Posterior cingulate gyrus (tissue), 11 donors: ENCODE data around the gene RASGRF2.

Source experiments
- DNase-seq, 10 donors: peaks; one replicate each; pipeline versions ENCODE4 v3.0.0 to v3.0.0-alpha.2; 2020 to 2021; ENCODE audit warnings: mixed read lengths in 3 of 10
- intact Hi-C: fragments of 100-400 bp; cut with DNase I; formaldehyde crosslinking; loops from one replicate; pipeline ENCODE4 v1.15.1; 2023

The RASGRF2 gene

DNA sequence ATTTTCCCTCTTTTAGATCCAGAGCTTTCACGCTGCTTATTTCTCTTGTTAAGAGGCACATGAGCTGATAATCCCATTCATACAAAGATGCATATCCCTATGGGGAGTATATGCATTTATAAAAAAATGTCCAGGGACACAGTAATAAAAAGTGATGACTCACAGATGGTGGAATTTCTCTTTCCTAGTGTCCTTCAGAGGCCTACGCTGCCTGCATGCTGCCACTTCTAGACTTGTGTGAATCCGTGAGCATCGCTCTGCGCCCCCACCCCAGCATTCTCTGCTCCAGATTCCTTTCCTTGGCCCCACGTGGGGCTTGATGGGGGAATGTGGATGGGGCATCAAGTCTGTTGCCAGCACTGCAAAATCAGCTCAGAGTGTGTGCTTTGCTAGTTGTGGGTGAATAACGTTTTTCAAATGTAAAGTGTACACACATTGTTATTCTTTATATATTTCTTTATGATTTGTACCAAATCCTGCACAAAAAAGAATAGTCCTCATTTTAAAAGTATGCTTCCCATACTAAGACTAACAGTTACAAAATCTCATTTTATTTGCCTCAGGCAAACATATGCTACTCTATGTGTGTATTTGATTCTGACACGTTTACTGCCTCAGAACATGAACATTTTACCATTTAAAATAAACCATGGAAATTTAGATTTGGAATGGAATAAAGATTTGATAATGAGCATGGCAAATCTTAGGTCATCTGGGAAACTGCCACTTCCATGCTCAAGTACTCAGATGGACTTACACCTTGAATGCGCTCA, 22.4 kb upstream of the RASGRF2 start:
- intact Hi-C loops = no loop called here
- DNase-seq = no peak

DNA sequence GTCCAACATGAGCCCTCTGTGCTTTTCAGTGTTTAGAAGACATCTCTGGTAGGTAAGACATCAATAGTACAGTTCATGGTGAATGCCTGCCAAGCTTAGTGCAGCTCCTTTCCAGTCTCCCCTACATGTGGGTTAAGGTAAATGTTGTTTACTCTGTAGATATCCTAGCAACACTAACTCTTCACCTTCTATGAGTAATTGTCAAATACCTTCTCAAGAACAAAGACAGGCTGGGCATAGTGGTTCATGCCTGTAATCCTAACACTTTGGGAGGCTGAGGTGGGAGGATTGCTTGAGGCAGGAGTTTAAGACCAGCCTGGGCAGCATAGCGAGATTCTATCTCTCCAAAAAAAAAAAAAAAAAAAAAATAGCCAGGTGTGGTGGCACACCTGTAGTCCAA, 18.7 kb upstream of the RASGRF2 start:
- intact Hi-C loops = no loop called here
- DNase-seq = no peak

DNA sequence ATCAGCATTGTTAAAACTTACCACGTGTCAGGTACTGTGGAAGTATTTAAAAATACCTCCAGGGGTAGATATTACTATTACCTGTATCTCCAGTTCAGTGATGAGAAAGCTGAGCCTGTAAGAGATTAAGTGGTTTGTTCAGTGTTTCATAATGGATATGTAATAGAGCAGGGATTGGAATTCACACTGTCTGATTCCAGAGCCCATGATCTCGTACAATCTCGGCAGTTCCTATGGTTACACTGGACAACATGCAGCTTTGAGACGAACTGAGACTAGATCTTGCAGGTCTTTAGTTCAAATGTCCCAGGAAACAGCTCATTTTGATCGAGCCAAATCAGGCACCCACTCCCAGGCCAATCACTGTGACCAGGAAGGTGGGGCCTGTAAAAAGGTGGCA, 8.8 kb upstream of the RASGRF2 start:
- intact Hi-C loops = no loop called here
- DNase-seq = no peak

DNA sequence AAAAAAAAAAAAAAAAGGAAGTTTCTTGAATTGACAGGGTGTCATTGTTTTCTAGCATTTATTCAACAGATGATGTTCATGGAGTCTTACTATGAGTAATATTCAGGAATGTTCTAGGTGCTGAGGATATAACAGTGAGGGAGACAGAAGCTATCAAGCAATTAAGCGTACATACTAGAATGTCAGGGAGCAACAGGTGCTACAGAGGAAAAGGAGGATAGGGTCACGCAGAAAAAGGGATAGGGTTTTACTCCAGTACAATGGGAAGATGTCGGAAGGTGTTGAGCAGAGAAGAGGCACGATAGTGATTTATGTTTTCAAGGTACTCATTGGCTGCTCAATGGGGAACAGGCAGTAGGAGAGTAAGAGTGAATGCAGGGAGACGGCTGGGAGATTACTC, 6.6 kb upstream of the RASGRF2 start:
- intact Hi-C loops = no loop called here
- no peak for DNase-seq

DNA sequence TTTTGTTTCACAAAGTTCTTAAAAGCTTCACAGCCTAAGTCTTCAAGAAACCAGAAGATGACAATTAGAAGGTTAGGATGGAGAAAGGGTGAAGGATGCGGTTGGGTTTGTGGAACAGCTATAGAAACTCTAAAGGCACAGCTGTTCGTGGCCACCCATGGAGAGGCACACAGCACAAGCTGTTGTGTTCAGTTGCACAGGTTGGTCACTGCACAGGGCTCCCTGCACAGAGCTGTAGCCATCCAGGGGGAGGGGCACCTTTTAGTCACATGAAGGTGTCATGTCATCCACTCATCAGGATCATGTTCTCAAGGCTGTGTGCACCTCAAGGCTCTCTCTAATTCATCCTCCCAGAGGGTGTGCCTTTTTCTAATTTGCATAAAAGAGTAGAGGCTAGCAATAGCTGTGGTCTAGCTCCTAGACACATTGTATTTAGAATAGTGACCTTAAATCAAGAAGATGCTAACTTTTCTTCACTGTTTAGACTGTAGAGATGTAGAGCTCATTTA, 5.0 kb upstream of the RASGRF2 start:
- DNase-seq = no peak
- intact Hi-C loops = no loop called here

DNA sequence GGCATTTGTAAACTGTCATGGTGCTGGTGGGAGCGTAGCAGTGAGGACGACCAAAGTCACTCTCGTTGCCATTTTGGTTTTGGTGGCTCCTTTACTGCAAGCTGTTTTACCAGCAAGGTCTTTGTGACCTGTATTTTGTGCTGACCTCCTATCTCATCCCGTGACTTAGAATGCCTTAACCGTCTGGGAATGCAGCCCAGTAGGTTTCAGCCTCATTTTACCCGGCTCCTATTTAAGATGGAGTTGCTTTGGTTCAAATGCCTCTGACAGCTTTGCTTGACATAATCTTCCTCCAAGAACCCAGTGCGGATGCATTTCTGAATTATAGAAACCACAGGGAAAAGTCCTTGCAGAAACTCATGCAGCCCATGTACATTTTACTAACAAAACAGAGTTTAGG, 3.9 kb upstream of the RASGRF2 start:
- intact Hi-C loops = no loop called here
- no peak for DNase-seq

DNA sequence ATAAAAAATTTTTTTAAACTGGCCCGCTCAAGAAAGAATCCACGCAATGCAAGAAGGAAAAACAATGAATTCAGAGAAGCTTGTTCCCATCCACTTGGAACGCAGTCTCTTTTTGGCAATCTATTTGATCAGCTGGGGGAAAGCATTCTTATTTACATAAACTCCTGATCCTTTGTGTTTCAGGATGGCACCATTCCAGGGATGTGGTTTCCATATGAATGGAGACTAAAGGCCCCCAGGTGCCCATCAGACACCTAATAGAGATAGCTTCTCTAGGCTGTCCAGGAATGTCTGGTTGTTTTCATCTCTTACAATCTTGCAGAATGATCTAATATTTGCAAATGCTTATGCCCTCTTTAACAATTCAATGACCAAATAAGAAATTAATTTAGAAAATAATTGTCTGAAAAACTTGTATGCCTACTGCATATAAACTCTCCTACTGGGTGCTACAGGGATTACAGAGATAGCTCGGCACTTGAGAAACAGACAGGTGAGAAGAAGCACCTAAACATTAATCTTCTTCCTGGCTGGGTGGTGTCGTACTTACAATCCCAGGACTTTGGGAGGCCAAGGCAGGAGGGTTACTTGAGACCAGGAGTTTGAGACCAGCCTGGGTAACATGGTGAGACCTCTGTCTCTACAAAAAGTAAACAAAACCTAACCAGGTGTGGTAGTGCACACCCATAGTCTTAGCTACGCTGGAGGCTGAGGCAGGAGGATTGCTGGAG, 3.0 kb upstream of the RASGRF2 start:
- intact Hi-C loops = no loop called here
- DNase-seq = no peak

DNA sequence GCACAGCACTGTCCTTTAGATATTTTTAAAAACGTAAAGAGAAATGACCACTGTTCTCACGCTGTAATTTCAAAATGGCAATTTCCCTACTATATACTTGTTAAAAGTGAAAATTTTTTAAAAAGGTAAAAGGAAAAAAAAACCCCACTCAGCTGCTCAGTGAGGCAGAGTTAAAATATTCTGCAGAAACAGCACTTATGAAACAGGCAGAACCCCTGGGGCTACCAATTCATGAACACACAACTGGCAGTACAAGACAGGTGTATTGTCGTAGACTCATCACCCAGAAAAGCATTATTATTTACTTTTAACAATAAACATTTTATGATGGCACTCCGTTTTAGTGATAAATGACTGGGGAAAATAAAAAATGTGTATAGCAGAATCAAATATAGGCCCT, 1.5 kb upstream of the RASGRF2 start:
- DNase-seq = no peak
- intact Hi-C loops = no loop called here

DNA sequence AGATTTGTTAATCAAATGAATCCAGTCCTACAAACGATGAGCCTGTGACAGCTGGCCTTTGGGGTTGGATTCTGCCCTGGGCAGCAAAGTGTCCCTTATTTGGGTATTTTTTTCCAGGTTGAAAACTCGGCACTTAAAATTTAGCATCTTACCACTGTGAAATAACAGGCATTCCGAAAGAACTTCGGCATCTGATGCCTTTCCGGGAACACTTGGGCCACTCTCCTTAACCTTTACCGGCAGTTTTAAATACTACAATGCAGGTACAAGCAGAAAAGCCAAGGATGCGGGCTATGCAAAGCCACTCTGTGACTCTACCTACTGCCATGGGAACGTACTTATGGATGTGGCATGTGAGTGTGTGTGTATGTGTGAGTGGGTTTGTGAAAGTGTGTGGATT, 1.0 kb upstream of the RASGRF2 start:
- no peak for DNase-seq
- intact Hi-C loops = no loop called here

DNA sequence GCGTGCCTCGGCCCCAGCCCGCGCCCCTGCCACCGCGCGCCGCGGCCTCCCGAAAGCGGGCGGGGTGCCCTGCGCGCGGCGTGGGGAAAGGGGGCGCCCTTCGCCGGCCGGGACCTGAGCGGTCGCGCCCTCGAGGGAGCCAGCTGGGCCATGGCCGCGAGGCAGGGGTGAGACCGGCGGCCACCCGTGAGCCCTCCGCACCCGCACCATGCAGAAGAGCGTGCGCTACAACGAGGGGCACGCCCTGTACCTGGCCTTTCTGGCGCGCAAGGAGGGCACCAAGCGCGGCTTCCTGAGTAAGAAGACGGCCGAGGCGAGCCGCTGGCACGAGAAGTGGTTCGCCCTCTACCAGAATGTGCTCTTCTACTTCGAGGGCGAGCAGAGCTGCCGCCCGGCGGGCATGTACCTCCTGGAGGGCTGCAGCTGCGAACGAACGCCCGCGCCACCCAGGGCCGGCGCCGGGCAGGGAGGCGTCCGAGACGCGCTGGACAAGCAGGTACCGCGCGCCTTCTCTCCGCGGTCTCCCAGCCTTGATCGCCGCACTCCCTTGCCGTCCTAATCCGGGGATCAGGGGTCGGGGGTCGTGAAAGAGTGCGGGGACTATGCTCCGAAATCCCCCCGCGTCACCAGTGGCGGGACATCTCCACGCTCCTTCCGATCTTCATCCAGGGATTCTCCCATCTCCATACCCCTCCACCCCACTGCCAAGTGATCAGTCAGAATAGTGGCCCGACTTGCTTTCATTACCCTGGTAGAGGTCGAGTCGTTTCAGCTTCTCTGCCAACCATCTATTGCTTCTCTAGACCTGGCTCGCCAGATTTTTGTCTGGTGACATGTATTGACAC, 590 bp downstream of the RASGRF2 start:
- intact Hi-C loops = loop anchor here (10.0 kb wide), 3 partner anchors 124 to 234 kb away; no protein-coding TSS in a partner anchor
- peak in 8 of 10 donors; percentile 13 to 90 (median 67) for DNase-seq

DNA sequence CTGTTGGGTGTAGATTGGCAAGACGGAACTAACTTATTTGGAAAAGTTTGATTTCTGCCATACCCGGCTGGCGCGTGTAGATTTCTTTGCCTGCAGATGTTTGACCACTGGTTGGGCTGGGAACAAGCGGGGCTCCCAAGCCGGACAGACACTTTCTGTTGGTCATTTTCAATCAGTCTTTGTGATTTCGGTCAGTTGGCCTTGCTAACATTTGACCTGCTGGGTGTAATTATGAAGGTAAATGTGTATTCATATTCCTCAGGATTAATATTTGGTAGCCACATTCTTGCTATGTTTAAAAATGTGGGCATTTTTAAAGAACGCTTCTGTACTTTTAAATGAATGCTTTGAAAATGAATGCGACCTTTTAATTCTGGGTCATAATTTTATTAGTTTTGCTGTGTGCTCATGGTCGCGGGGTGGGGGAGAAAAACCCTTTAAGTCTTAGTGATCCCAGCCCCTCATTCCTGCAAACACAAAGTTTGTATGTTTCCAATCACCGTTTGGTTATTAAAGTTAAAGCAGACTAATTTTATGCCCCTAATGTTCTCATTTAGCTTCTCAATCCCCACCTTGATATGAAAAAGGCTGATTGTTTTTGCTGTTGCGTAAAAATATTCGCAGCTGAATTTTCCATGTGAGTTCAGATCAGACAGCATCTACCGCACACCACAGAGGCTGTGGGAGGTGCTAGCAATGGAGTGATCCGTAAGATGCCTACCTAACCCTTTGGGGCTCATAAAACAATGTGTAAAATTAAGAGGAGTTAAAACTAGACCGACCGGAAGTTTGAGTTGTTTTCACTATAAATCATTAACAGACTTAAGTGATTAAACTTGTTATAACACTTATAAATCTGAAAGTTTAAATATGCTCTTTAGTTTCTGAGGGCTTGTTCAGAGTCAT, 1.5 kb downstream of the RASGRF2 start:
- intact Hi-C loops = loop anchor here (10.0 kb wide), 3 partner anchors 123 to 233 kb away; no protein-coding TSS in a partner anchor

DNA sequence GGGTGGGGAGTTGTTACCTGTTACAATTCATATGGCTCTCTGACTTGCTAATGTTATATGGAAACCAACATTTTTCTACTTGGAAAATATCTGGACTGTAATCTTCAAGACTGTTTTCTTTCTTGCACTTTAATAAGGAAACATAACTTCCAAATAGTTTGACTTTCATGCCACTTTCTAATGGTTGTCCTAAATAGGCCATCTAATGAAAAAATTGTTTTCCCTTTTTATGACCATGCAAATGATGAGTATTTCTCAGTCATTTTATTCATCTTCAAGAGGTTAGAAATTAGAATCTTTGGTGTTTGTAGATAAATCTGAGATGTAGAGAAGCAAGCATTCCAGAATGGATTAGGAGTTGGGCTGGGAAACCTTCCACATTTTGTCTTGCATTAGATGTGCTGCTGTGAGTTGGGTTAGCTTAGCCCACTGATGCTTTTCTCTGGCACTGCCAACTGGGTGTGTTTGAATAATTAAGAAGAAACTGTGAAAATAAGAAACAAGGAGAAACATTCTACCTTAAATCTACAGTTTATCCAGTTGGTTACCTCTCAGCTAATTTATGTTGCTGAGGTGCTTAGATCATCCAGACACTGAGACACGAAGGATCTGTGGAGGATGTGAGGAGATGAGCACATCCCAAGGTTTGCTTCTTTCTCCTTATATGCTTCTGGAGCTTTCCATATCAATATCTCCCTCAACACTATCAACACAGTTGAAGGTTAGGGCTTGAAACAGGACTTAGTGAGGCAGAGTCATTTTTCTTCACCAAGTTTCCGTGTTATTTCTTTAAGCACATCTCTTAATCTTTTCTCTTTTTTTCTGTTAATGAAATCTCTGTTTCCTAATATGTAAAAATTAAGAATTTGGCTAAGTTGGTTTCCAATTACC, 2.7 kb downstream of the RASGRF2 start:
- no peak for DNase-seq
- intact Hi-C loops = loop anchor here (10.0 kb wide), 3 partner anchors 122 to 232 kb away; no protein-coding TSS in a partner anchor

More for the DNA sequence above, 1.5 kb downstream of the RASGRF2 start:
- DNase-seq = peak in 2 of 10 donors; percentile 32 to 44

DNA sequence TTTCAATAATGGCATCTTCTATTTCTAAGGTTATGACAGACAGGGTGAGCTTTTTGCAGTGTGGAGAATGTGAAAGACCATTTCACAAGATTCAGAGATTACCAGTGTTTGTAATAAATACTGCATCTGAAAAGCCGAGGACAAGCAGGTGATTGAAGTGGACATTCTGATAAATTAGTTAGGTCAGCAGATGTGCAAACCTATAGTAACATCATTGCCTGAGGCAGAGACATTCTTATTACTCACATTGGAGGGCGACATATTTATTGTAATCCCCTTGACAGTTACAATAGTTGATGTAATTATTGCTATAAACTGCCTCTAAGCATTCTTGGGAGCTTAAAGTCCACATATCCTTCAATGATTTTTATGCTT, 3.3 kb downstream of the RASGRF2 start:
- no peak for DNase-seq
- intact Hi-C loops = loop anchor here (10.0 kb wide), 3 partner anchors 121 to 231 kb away; no protein-coding TSS in a partner anchor

DNA sequence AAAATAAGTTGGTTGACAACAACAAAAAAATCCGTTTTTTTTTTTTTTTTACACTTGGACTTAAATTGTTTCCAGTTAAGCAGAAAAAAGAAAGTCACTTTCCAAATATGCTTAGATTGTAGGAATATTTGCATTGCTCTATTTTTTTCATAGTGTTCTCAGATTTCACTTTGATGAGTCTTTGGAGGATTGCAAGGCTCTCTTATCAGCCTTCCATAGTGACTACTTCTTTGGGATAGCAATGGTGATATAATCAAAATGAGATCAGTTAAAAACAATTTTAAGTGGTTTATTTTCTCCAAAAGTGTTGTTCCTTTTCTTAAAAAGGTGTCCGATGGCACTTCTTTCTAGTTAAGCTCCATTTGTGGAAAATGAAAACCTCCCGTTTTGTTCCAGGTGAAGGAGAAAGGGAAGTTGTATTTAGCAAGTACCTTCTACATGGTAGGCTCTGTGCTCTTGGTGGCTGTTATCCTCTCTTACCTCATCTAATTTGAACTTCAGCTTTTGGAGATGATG, 3.9 kb downstream of the RASGRF2 start:
- DNase-seq = no peak

DNA sequence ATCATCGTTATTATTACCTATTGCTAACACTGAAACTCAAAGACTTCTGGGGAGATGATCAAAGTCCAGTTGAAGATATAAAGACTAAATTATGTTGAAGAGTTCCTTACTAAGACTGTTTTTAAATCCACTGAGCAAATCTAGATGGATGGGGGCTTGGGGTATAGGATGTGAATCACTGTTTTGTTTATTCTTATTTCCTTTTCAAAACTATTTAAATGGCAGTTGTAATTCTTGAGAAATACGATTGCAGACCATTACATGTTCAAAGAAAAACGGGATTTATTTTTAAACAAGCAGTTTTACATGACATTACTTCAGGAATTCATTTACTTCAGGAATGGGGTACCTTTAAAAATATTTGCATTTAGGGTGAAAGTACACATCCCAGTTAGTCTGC, 4.3 kb downstream of the RASGRF2 start:
- intact Hi-C loops = loop anchor here (10.0 kb wide), 3 partner anchors 120 to 230 kb away; no protein-coding TSS in a partner anchor
- DNase-seq = no peak

More for the DNA sequence above, 3.9 kb downstream of the RASGRF2 start:
- intact Hi-C loops = loop anchor here (10.0 kb wide), 3 partner anchors 121 to 231 kb away; no protein-coding TSS in a partner anchor

DNA sequence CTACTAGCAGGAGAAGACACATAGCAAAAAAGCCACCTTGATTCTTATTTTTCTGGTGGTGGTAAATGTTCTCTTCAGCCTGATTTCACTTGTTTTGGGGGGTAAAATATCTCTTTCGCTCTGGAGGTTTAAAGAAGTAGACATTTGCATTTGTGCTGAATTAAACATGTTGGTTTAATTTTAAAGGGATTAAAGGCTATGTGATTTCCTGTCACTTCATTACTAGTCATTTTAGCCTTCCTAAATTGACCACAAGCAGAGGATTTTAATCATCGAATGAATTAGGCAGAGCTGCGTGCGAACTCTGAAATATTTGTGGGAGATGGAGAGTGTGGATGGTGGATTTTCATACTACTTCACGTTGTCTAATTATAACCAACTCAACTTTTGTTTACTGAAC, 4.8 kb downstream of the RASGRF2 start:
- no peak for DNase-seq
- intact Hi-C loops = loop anchor here (10.0 kb wide), 3 partner anchors 120 to 230 kb away; no protein-coding TSS in a partner anchor

DNA sequence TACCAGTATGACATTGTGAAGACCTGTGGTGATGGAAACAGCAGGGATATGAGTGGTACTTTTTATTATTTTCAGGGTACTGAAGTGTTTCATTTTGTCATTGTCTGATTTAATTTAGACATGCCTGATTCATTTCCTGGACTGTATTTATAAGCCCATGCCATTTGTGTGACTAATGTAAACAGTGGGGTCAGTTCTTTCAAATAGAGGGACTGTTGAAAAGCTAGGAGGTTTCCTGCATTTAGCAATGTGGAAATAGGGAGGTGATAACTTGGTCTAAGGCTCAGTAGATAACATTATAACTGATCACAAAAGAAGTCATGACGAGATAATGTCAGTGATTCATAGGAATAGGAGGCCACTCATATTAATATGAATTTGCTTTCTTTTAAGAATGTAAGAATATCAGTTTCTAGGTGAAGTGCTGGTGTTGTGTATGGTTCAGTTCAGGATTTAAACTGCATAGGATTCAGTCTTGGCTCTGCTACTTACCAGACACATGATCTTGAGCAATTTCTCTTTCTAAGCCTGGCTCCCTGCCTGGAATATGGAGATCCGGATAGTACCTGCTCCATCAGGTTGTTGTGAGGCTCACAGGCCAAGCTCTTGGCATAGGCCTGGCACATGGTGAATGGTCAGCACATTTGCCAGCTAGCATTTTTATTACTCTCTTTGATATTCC, 7.5 kb downstream of the RASGRF2 start:
- intact Hi-C loops = loop anchor here (10.0 kb wide), 3 partner anchors 117 to 227 kb away; no protein-coding TSS in a partner anchor

More for the DNA sequence above, 7.5 kb downstream of the RASGRF2 start:
- DNase-seq = no peak
